Activated CD8-positive, alpha-beta memory T cell treated with anti-CD3 and anti-CD28 coated beads, Interleukin-2, amount 50 U/mL, for 24 hours (primary cell): ENCODE data around the gene KCND3.
"Not testable (repeated sequence)": the region's sequence is repeated elsewhere in the genome, so short reads cannot be mapped to it uniquely, and the experiment has no call there.

Experiments
- DNase-seq: peaks from one replicate; pipeline ENCODE4 v3.0.0-alpha.2; 2020; ENCODE audit errors: extremely low read depth

The KCND3 gene

GRCh38 chr1:111812306-111812705, 177.2 kb downstream of the KCND3 start:
- DNase-seq, result no peak

DNA sequence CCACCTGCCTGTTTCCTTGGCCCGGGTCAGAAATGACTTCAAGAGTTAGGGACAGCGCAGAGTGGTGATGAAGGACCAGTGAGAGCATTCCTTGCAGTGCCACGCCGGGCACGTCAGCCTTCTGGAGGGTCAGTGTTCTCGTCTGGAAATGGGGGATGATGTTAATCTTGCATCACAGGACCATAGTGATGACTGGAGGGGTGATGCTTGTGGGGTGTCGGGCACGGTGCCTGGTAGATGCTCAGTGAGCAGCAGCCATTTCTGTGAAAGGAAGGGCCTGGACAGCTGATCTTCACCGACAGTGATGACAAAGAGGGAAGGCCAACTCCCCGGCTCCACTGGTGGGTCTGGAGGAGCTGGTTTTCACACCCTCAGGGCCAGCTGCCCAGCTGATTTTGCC, 177.6 kb downstream of the KCND3 start:
- no peak for DNase-seq

GRCh38 chr1:111805251-111805650, 184.2 kb downstream of the KCND3 start:
- DNase-seq, result no peak

DNA sequence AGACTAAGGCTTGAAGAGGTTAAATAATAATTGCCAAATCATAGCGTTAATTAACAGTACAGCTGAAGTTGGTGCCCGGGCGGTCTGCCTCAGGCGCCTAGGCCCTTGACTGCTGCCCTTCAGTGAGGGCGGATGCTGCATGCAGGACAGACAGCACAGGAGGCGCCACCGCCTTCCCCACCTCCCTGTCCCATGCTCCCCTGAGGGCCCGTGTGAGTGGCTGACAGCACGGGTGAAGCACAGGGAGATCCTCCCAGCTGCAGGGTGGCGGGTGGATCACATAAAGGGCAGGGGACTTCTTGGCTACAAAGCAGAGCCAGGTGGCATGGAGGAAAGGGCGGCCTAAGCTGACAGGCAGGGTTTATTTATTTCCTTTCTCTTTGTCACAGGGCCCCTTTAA, 184.7 kb downstream of the KCND3 start:
- DNase-seq, result no peak

DNA sequence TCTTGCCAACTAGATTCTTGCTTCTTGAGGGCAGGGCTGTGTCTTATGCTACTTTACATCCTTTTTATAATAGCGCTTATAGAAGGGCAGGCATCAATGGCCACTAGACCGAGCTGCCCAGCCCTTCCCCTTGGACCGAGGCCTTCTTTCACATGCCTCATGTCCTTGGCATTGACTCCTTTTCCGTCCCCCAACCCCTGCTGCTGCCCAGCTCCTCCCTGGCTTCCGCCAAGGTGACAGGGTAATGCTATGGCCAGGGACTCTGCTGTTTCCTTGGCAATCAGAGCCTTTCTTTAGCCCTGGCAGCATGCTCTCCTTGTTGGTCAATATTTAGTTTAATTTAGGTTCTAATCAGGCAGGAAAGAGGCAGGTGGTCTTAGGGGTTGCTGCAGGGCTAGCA, 185.5 kb downstream of the KCND3 start:
- no peak for DNase-seq

DNA sequence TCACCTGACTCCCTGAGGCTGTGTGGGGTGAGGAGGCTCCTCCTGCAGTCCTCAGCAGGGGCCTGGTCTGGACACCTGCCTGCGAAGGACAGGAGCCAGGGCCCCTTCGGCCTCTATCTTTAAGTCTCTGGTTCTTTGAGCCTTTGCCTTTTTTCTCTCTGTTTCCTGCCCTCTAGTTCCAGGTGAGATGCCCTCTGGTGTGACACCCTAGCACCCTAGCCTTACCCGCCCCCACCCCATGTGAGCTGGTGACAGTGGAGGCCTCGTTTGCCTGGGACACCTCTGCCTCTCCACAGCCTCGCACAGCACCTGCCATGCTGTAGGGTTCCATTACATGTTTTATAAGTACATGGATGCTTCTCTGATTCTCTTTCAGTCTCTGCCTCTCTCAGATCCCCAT, 186.5 kb downstream of the KCND3 start:
- DNase-seq, result no peak

GRCh38 chr1:111802110-111802509, 187.4 kb downstream of the KCND3 start:
- no peak for DNase-seq

GRCh38 chr1:111801071-111801850, 188.2 kb downstream of the KCND3 start:
- no peak for DNase-seq

DNA sequence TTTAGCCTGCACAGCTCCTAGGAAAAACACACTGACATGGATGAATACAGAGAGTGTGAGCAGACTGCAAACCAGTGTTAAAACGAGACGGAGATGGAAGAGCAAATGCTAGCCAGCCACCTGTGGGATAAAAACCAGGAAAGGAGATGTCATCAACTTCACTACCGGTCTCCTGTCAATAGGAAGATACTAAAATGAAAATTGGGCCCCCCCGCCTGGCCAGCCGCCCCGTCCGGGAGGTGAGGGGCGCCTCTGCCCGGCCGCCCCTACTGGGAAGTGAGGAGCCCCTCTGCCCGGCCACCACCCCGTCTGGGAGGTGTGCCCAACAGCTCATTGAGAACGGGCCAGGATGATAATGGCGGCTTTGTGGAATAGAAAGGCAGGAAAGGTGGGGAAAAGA, 189.7 kb downstream of the KCND3 start:
- DNase-seq, result not testable (repeated sequence)

DNA sequence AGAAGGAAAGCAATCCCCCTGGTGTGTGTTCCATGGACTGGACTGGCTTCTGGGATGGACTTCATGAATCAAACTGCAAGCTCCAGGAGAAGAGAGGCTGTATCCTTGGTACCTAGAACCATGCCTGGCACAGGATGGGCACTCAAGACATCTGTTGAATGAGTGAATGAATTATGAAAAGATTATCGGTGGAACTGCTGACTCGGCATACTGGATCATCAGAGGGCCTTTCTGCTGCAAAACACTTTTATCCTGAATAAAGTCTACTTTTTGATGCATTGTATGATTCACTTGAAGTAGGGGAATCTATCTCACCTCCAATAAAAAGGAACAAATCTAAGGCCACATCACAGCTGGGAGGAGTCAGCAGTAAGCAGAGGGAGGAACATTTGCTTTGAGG, 190.9 kb downstream of the KCND3 start:
- no peak for DNase-seq

DNA sequence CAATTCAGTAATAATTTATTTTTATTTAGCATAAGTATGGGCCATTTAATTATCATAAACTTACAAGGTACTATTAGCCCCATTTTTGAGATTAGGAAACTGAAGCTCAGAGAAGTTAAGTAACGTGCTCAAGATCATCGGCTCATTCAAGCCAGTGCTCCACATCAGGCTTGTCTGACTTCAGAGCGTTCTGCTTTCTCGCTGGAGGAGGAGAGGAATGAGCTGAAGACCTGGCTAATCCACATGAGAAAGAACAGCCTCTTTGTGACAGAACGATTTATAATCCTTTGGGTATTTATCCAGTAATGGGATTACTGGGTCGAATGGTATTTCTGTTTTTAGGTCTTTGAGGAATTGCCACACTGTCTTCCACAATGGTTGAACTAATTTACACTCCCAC, 194.1 kb downstream of the KCND3 start:
- no peak for DNase-seq

DNA sequence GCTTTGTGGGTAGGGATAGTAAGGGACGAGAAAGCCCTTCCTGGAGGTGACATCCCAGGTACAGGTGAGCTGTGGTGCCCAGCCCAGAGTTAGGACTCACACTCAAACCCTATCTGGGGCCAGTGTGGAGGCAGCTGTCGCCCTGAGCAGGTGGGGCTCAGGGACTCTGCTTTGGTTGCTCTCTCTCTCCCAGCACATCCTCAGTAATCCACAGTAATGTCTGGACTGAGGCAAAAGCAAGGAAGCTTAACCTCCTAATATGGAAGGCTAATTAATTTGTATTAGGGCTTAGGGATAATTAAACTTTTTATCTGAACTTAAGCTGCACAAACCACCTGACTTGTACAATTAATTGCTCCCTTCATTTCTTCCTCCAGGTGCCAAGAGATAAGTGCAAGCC, 195.5 kb downstream of the KCND3 start:
- DNase-seq, result no peak

DNA sequence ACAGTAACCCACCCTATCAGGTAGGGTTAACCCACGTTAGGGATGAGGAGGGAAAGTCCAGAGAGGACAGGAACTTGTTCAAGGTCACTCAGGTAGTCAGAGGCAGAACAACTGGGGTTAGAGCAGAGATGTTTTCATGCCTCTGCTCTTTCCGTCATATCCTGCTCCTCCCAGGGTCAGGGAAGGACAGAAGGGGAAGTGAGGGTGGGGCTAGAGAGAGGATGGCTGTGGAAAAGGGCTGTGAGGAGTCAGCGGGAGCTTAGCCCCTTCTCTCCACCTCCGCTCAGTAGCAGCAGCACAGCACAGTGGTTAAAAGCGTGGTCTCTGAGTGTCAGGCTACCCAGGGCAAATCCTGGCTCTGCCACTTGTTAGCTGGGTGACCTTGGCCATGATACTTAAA, 197.2 kb downstream of the KCND3 start:
- no peak for DNase-seq

- DNase-seq, result no peak
These were observed 197.7 kb downstream of the KCND3 start for GRCh38 chr1:111791776-111792175.

GRCh38 chr1:111789666-111790316, 199.7 kb downstream of the KCND3 start:
- no peak for DNase-seq

- no peak for DNase-seq
These were observed 200.3 kb downstream of the KCND3 start for GRCh38 chr1:111789142-111789541.

GRCh38 chr1:111786669-111787207, 202.7 kb downstream of the KCND3 start:
- no peak for DNase-seq

GRCh38 chr1:111784273-111784901, 205.1 kb downstream of the KCND3 start:
- no peak for DNase-seq

GRCh38 chr1:111779546-111779945, 209.9 kb downstream of the KCND3 start:
- no peak for DNase-seq

- no peak for DNase-seq
These were observed 210.9 kb downstream of the KCND3 start for GRCh38 chr1:111778541-111779051.

DNA sequence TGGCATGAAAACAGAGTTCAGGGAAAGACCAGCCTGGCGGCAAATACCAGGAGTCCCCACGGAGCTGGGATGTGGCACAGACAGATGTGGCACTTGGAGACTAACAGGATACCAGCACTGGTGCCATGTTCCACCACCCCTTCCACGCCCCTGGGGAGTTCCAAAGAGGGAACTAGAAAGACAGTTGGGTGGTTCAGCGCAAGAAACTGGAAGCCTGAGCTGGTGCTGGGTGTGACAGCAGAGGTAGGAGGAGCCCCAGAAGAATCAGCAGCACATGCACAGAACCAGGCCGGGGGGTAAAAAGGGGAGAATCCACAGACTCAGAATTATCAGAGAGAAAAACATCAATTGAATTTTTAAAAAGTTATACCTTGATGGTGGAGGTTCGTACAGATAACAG, 211.4 kb downstream of the KCND3 start:
- DNase-seq, result no peak

DNA sequence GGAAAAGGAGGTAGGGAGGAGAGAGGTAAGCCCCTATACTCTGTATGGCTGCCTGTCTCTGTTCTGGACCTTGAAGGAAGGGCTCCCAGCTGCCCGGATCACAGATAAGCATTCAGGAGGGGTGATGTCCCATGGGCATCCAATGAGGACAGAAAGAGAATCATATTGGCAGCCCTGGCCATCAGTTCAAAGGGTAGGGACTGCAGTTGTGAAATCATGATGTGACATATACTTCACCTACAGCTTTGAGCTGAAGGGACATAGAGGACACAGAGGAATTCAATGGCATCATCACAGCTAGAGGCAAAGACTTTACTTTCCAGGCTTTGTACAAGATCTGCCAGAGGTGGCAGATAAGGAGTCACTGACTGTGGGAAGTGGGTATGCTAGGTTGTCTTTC, 212.2 kb downstream of the KCND3 start:
- DNase-seq, result no peak

DNA sequence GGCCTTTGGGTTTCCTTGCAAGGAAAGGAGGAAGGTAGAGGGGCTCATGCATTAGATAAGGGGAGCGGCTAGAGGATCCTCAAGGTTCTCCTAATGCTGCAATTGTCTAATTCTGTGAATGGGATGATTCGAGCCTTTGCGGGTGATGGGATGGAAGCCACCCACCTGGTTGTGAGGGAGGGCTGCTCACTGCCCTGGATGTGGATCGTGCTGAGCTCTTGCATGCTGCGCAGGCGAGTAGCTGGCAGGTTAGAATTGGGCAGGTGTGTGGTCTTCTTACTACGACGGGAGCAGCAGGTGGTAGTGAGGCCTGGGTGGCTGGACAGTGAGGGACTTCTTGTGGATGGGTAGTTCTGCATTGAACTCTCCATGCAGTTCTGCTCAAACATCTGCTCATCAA, 212.6 kb downstream of the KCND3 start:
- DNase-seq, result no peak
